Measurements from ENCODE around the gene RNF181.

DNA sequence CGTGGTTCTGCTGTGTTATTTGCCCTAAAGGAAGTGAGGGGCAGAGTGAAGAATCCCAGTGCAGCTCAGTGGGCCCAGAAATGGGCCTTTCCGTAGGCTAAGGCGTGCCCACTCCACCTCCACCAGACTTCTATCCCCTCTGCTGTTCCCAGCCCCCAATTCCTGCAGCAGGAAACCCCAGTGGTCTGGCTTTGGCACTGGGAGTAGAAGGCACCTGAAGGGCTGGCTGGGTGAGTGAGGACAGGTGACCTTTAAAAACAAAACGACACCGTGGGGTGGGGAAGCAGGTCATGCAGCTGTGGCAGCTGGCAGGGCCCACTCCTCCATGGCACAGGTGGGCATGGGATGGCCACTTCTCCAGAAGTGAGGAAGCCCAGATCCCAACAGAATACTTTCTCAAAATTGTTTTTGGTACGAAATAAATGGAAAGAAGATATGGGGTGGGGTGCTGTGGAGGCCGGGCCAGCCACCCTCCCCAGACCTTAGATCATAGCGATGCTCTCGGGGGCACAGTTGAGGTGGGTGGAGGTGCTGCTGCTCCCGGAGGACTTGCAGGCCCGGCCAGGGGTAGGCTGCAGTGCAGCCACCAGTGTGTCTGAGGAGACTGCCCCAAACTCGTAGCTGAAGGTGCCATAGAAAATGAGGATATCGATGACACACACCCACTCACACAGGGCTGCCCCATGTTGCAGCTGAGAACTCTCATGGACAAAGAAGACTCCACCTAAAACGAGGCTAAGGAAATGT lies 3.2 kb downstream of the RNF181 start:
- TF ChIP-seq, protein P1, sequence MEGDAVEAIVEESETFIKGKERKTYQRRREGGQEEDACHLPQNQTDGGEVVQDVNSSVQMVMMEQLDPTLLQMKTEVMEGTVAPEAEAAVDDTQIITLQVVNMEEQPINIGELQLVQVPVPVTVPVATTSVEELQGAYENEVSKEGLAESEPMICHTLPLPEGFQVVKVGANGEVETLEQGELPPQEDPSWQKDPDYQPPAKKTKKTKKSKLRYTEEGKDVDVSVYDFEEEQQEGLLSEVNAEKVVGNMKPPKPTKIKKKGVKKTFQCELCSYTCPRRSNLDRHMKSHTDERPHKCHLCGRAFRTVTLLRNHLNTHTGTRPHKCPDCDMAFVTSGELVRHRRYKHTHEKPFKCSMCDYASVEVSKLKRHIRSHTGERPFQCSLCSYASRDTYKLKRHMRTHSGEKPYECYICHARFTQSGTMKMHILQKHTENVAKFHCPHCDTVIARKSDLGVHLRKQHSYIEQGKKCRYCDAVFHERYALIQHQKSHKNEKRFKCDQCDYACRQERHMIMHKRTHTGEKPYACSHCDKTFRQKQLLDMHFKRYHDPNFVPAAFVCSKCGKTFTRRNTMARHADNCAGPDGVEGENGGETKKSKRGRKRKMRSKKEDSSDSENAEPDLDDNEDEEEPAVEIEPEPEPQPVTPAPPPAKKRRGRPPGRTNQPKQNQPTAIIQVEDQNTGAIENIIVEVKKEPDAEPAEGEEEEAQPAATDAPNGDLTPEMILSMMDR (IDR thresholded peaks at IDR 0.05; ENCODE audit: extremely low read depth in 1 of 2, insufficient read depth in 1 of 2, low read depth in 1 of 2, low read length in 2 of 2) = no peak
- TF ChIP-seq MYC (IDR thresholded peaks at IDR 0.05; ENCODE audit: low read depth, low read length) = no peak

Measured in endothelial cell of umbilical vein (primary cell).